GM21619 (cell line): ENCODE measurements around the gene TMEM150C.

ENCODE experiments used
- ATAC-seq: cut with Tn5 transposase; IDR thresholded peaks from one replicate; pipeline ENCODE4 v1.9.1; 2021; ENCODE audit not compliant: unreplicated experiment

Gene TMEM150C

GRCh38 chr4:82519072-82519471 is 42.7 kb downstream of the TMEM150C start:
- ATAC-seq, result no peak

- no peak for ATAC-seq
Observed at GRCh38 chr4:82517043-82517442, 44.7 kb downstream of the TMEM150C start.

GRCh38 chr4:82515705-82516104 is 46.1 kb downstream of the TMEM150C start:
- ATAC-seq, result no peak

GRCh38 chr4:82513382-82513781 is 48.4 kb downstream of the TMEM150C start:
- no peak for ATAC-seq

GRCh38 chr4:82510216-82510615 is 51.6 kb downstream of the TMEM150C start:
- no peak for ATAC-seq

GRCh38 chr4:82508806-82509428 is 52.9 kb downstream of the TMEM150C start:
- no peak for ATAC-seq

- no peak for ATAC-seq
Observed at GRCh38 chr4:82508011-82508410, 53.8 kb downstream of the TMEM150C start.

GRCh38 chr4:82501154-82501442 is 60.7 kb downstream of the TMEM150C start:
- no peak for ATAC-seq

- no peak for ATAC-seq
Observed at GRCh38 chr4:82500435-82501153, 61.2 kb downstream of the TMEM150C start.

GRCh38 chr4:82499738-82500434 is 61.9 kb downstream of the TMEM150C start:
- no peak for ATAC-seq

- ATAC-seq, result no peak
Observed at GRCh38 chr4:82496349-82496748, 65.4 kb downstream of the TMEM150C start.

GRCh38 chr4:82495666-82496065 is 66.1 kb downstream of the TMEM150C start:
- ATAC-seq, result no peak

GRCh38 chr4:82493721-82494425 is 67.9 kb downstream of the TMEM150C start:
- no peak for ATAC-seq

- ATAC-seq, result no peak
Observed at GRCh38 chr4:82491251-82491960, 70.4 kb downstream of the TMEM150C start.

GRCh38 chr4:82489987-82490386 is 71.8 kb downstream of the TMEM150C start:
- no peak for ATAC-seq

- no peak for ATAC-seq
Observed at GRCh38 chr4:82489076-82489475, 72.7 kb downstream of the TMEM150C start.

- no peak for ATAC-seq
Observed at GRCh38 chr4:82484996-82485783, 76.6 kb downstream of the TMEM150C start.

- no peak for ATAC-seq
Observed at GRCh38 chr4:82482387-82482786, 79.4 kb downstream of the TMEM150C start.

GRCh38 chr4:82481506-82481840 is 80.3 kb downstream of the TMEM150C start:
- no peak for ATAC-seq

- no peak for ATAC-seq
Observed at GRCh38 chr4:82480771-82481505, 80.8 kb downstream of the TMEM150C start.
